GM20000 (cell line): ENCODE measurements around the gene GPN2.

Source experiments
- DNase-seq: peaks from one replicate; pipeline ENCODE4 v3.0.0; 2012; ENCODE audit warnings: low spot score
- TF ChIP-seq, protein P1 (sequence below): IDR thresholded peaks from 2 replicates; pipeline ENCODE4 v1.5.1; 2012; ENCODE audit warnings: mild to moderate bottlenecking, control low read depth; ENCODE audit errors: extremely low read depth, missing control alignments

The GPN2 gene

DNA sequence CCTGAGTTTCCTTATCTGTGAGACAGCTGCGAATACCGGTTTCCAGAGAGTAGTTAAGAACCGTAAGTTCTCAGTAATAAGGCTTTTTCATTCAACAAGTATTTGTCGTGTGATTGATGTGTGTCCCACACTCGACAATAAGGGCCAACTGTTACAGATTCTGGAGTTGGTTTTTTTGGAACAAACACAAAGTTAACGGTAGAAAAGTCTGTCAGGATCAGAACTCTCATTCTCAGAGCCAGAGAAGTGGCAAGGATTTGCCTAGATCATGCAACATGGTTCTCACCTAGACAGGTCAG lies 32.3 kb upstream of the GPN2 start:
- no peak for DNase-seq
- TF ChIP-seq, protein P1, sequence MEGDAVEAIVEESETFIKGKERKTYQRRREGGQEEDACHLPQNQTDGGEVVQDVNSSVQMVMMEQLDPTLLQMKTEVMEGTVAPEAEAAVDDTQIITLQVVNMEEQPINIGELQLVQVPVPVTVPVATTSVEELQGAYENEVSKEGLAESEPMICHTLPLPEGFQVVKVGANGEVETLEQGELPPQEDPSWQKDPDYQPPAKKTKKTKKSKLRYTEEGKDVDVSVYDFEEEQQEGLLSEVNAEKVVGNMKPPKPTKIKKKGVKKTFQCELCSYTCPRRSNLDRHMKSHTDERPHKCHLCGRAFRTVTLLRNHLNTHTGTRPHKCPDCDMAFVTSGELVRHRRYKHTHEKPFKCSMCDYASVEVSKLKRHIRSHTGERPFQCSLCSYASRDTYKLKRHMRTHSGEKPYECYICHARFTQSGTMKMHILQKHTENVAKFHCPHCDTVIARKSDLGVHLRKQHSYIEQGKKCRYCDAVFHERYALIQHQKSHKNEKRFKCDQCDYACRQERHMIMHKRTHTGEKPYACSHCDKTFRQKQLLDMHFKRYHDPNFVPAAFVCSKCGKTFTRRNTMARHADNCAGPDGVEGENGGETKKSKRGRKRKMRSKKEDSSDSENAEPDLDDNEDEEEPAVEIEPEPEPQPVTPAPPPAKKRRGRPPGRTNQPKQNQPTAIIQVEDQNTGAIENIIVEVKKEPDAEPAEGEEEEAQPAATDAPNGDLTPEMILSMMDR = no peak

DNA sequence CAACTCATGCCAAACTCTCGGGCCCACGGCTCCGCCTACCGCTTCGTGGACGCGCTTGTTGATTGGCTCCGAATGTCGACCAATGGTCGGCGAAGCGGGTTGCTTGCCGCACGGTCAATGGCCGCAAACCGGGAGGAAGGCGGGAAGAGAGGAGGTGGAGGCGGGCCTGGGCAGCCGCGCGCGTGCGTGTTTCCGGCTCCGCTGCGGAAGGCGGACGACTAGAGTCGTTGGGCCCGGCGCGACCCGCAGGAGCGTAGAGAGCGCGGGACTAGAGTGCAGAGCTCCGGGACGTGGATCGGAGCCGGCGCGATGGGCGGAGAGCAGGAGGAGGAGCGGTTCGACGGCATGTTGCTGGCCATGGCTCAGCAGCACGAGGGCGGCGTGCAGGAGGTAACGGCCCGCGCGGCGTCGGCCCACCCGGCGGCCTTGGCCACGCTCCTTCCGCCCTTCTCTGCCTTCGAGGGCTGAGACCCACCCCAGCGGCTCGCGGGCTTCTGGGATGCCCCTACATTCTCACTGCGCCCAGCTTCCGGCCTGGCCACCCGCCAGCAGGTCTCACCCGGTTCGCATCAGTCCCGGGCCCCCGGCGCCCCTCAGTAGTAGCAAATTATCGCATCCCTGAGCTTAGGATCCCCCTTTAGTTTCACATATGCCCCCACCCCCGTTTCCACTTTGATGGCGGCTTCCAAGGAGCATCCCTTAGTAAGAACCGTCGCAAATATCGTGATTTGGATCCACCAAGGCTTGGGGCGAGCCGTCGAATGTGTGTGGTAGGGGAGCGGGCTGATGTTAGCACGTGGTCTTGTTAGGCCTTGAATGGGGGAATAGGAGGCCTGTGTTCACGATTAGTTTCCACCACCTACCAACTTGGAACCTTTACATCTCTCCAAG lies 31.7 kb upstream of the GPN2 start, which contains the start of gene NUDC:
Gene NUDC (plus strand): TSS at position 204 of the 891 bp plus-strand sequence. CDS start 106 bp downstream, at position 310.
- TF ChIP-seq, protein P1 = no peak
- peak; percentile 97 for DNase-seq

DNA sequence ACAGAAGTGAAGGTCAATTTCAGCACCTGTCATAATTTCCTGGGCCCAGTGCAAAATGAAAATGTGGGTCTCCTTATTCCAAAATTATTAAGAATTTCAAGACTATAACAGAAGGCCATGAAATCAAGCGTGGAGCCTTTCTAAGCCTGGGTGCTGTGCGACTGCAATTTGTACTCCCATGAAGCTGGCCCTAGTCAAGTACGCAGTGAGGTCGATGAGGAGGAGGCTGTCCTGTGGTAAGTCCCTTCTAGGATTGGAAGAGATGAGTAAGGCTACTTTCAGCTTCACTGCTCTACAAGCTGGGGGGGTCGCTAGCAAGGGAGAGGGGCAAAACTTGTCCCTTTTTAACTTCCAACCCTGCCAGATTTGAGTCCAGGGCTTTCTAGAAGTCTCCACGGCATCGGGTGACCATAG lies 31.1 kb upstream of the GPN2 start:
- TF ChIP-seq, protein P1 = no peak
- no peak for DNase-seq

DNA sequence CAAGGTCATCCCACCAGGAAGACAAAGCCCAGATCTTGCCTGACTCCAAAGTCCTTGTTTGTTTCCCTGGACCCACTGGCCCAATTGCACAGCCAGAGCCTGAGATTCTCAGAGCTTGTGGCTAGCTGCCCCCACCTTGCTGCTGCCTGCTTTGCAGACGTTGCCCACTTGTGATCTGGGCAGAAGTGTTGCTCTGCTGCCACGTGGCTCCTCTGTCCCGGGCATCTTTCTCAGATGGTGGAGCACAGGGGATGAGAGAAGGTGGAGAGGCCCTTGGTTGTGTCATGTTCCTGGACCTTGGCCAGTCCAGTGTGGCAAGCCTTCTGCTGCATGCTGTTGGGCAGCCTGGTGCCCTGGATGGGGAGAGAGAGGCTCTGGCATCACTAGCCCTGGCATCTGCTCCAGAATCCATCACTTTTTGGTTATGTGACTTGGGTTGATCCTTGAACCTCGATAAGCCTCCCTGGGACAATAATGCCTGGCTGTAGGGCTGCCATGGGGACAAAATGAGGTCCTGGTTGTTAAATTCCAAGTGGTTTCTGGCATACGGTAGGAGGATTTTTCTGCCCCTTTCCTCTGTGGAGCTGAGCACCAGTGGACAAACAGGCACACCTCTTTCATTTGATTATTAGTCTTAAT lies 25.2 kb upstream of the GPN2 start:
- TF ChIP-seq, protein P1 = no peak
- DNase-seq = no peak

DNA sequence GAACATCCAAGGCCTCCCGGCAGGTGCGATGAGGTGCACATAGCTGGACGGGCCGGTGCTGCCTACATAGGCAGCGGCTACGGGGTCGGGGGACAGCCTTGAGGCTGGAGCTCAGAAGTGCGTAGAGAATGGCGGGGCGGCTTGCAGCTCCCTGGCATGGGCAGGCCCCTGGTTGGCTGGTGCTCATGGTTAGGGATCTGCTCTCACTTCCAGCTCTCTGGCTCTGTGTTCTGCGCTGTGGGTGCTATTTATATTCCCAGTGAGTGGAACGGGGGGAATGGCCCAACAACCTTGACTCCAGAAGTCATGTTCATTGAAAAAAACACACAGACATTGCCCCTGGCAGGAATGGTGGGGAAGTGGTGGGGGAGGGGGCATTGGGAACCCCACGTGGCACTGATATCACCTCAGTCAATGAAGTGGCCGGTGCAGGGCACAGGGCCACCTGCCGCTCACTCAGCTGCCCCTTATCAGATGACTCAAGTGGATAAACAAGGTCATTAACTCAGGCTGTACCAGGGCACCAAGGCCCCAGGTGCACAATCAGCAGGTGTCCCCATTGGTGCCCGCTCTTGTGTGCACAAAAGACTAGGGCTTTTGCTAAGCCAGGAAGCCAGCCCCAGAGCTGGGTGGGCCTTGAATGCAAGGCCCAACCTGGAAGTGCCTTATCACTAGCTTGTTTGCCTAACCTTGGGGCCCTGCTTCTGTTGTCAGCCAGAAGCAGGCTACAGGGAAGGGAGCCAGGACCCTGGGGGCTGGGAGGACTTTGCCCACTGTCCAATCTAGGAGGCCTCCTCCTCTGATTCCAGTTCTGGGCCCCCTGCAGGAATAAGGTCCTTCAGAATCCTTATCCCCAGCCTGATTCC lies 23.9 kb upstream of the GPN2 start, which contains the start of gene NR0B2:
Gene NR0B2 (minus strand): TSS at position 222 of the 866 bp plus-strand sequence. CDS start 35 bp downstream, at position 187.
- DNase-seq = no peak
- TF ChIP-seq, protein P1 = no peak

DNA sequence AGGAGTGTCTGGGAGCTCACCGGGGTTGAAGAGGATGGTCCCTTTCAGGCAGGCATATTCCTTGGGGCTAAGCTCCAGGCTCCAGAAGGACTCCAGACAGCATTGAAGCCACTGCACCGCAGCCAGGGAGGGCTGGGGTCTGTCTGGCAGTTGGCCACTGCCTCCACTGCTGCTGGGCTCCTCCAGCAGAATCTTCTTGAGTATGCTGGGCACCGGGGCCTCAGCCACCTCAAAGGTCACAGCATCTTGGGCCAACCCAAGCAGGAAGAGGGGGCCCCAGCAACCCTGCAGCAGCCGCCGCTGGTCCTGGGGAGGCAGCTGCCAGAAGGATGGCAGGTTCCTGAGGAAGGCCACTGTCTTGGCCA lies 23.3 kb upstream of the GPN2 start:
- DNase-seq = no peak
- TF ChIP-seq, protein P1 = no peak
